ENCODE results near the gene RCN1.

GRCh38 chr11:32139896-32140520, 49.1 kb downstream of the RCN1 start:
- TF ChIP-seq CTCF (optimal IDR thresholded peaks at IDR 0.05 in 1 of 3, IDR thresholded peaks at IDR 0.05 in 1 of 3, conservative IDR thresholded peaks at IDR 0.05 in 1 of 3; ENCODE audit: extremely low read depth in 1 of 3, insufficient read depth in 2 of 3, low read length in 3 of 3) (no peak), EZH2 (IDR thresholded peaks at IDR 0.05; ENCODE audit: low read length) (no peak)

Data from keratinocyte (primary cell).